WTC11 (cell line): Measurements from ENCODE around the gene PKLR. TPM values are rescaled to one million over a fixed set of nuclear protein-coding genes. Genes with fewer than 3 reads are reported as not detected.

Experiments
- ATAC-seq: fragments of 200-7000 bp; cut with Tn5 transposase; 2 replicates; pipeline ENCODE4 v1.10.0; 2021; ENCODE audit warnings: mild to moderate bottlenecking, moderate library complexity
- CTCF ChIA-PET: fragments of 300-600 bp; sonication (Branson Sonifier 250); formaldehyde crosslinking; loops from one replicate; lab custom pipeline; 2021; ENCODE audit warnings: antibody characterized with exemption; lab: Charles Lee
- POLR2A ChIA-PET: fragments of 350-600 bp; sonication (Branson Sonifier 250); formaldehyde crosslinking; loops from one replicate; lab custom pipeline; 2021; ENCODE audit warnings: antibody characterized with exemption; lab: Charles Lee
- DNase-seq: peaks from one replicate; pipeline ENCODE4 v3.0.0; 2021; ENCODE audit warnings: low spot score
- H3K27ac Mint-ChIP-seq: 2 replicates; pipeline ENCODE4 v1.8.0; 2021; ENCODE audit warnings: mixed read lengths
- H3K27me3 Mint-ChIP-seq: 2 replicates; pipeline ENCODE4 v1.8.0; 2021; ENCODE audit warnings: low read depth, mild to moderate bottlenecking, moderate library complexity, mixed read lengths
- H3K36me3 Mint-ChIP-seq: 2 replicates; pipeline ENCODE4 v1.8.0; 2021; ENCODE audit warnings: mixed read lengths
- H3K4me1 Mint-ChIP-seq: 2 replicates; pipeline ENCODE4 v1.8.0; 2022; ENCODE audit warnings: mixed read lengths
- H3K4me3 Mint-ChIP-seq: 2 replicates; pipeline ENCODE4 v1.8.0; 2021; ENCODE audit warnings: mild to moderate bottlenecking, moderate library complexity, mixed read lengths
- H3K9me3 Mint-ChIP-seq: 2 replicates; pipeline ENCODE4 v1.8.0; 2021; ENCODE audit warnings: mixed read lengths
- AFF4 ChIP-seq: sonication (generic); formaldehyde crosslinking; IDR thresholded peaks from 2 replicates; pipeline ENCODE4 v1.8.1; 2023; ENCODE audit warnings: mild to moderate bottlenecking, missing genetic modification reagents, borderline replicate concordance
- E2F1 ChIP-seq: sonication (generic); formaldehyde crosslinking; IDR thresholded peaks from 2 replicates; pipeline ENCODE4 v1.8.0; 2022; ENCODE audit warnings: mild to moderate bottlenecking, missing genetic modification reagents
- HMGA2 ChIP-seq: fragments of 250-450 bp; sonication (Bioruptor Pico); IDR thresholded peaks from 2 replicates; pipeline ENCODE4 v1.4.0; 2021; ENCODE audit warnings: mild to moderate bottlenecking, moderate library complexity
- IRF2 ChIP-seq: sonication (generic); formaldehyde crosslinking; IDR thresholded peaks from 2 replicates; pipeline ENCODE4 v1.8.0; 2022; ENCODE audit warnings: low read depth, missing genetic modification reagents, borderline replicate concordance
- NFATC4 ChIP-seq: fragments of 250-450 bp; sonication (Bioruptor Pico); IDR thresholded peaks from 2 replicates; pipeline ENCODE4 v1.9.0; 2021; ENCODE audit warnings: mild to moderate bottlenecking
- NFYB ChIP-seq: sonication (generic); formaldehyde crosslinking; conservative IDR thresholded peaks from 2 replicates; pipeline ENCODE4 v1.8.0; 2022; ENCODE audit warnings: low read depth, missing genetic modification reagents
- NR1H2 ChIP-seq: sonication (generic); formaldehyde crosslinking; IDR thresholded peaks from 2 replicates; pipeline ENCODE4 v1.9.0; 2021; ENCODE audit warnings: mild to moderate bottlenecking, moderate library complexity, missing genetic modification reagents
- NR3C1 ChIP-seq: sonication (generic); formaldehyde crosslinking; conservative IDR thresholded peaks from 2 replicates; pipeline ENCODE4 v1.8.1; 2023; ENCODE audit warnings: low read depth, mild to moderate bottlenecking, missing genetic modification reagents
- TCF7 ChIP-seq: sonication (generic); formaldehyde crosslinking; IDR thresholded peaks from 2 replicates; pipeline ENCODE4 v1.8.0; 2022; ENCODE audit warnings: mild to moderate bottlenecking, low read depth, missing genetic modification reagents, moderate library complexity
- USF2 ChIP-seq: sonication (generic); formaldehyde crosslinking; IDR thresholded peaks from 2 replicates; pipeline ENCODE4 v1.8.1; 2023; ENCODE audit warnings: mild to moderate bottlenecking, missing genetic modification reagents, moderate library complexity
- ZNF512 ChIP-seq: sonication (generic); formaldehyde crosslinking; IDR thresholded peaks from 2 replicates; pipeline ENCODE4 v1.8.1; 2022; ENCODE audit warnings: missing genetic modification reagents, borderline replicate concordance
- ZSCAN18 ChIP-seq: fragments of 250-450 bp; sonication (Bioruptor Pico); IDR thresholded peaks from 2 replicates; pipeline ENCODE4 v2.1.2; 2022; ENCODE audit warnings: mild to moderate bottlenecking, moderate library complexity
- total RNA-seq: library from RNA; stranded (reverse); gene quantifications from 3 replicates; pipeline ENCODE4 v1.2.3, GENCODE V29; 2021

PKLR gene
- total RNA-seq, 1 experiment from 2014 or later, result 1.5 TPM

- TF ChIP-seq AFF4 (CRISPR knock-in tag), result no peak
- TF ChIP-seq E2F1, result no peak
- TF ChIP-seq ZNF512 (CRISPR knock-in tag), result no peak
- TF ChIP-seq NFYB (CRISPR knock-in tag), result no peak
- TF ChIP-seq NR1H2 (CRISPR knock-in tag), result no peak
- no peak for TF ChIP-seq USF2 (CRISPR knock-in tag)
Observed at GRCh38 chr1:155287987-155288543, 13.2 kb downstream of the PKLR start (continued).

- H3K27ac Mint-ChIP-seq, result no peak overlapping the region
Observed at GRCh38 chr1:155286544-155286943, 14.7 kb downstream of the PKLR start.

More at GRCh38 chr1:155286544-155286943, 14.7 kb downstream of the PKLR start:
- no peaks in the 10 kb centered on the region for H3K4me1 Mint-ChIP-seq
- no peaks in the 10 kb centered on the region for H3K9me3 Mint-ChIP-seq
- POLR2A ChIA-PET, result no interaction called here
- no peaks in the 10 kb centered on the region for H3K27me3 Mint-ChIP-seq
- H3K36me3 Mint-ChIP-seq, result peaks cover 2% of the 10 kb centered on the region; the same call in 1 of the 2 replicates
- H3K4me3 Mint-ChIP-seq, result no peak overlapping the region
- DNase-seq, result no peak
- ATAC-seq, result no peak
- CTCF ChIA-PET, result interaction anchor here (0.9 to 1.1 kb wide), 2 partner anchors 10 to 37 kb away, joined by 3 read pairs; no protein-coding TSS in a partner anchor
- TF ChIP-seq HMGA2 (CRISPR knock-in tag), result no peak
- TF ChIP-seq IRF2 (CRISPR knock-in tag), result no peak
- TF ChIP-seq NR3C1, result no peak
- TF ChIP-seq ZSCAN18 (CRISPR knock-in tag), result no peak
- no peak for TF ChIP-seq USF2 (CRISPR knock-in tag)
- no peak for TF ChIP-seq NFATC4 (CRISPR knock-in tag)
- TF ChIP-seq TCF7, result no peak
